ENCODE results near the gene C1orf167.

Gene C1orf167

DNA sequence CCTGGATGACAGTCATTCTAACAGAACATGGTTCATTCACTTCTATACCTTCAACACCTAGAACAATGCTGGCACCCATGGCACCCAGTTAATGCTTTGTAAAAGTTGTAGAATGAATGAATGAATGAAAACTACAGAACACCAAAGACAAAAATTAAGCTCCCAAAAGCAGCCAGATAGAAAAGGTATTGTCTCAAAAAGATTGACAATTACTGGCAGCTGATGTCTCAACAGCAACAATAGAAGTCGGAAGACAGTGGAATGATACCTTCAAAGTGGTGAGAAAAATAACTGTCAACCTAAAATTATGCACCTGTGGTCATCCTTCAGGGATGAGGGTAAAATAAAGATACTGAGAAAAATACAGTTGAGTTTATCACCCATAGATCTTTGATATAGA lies 4.9 kb upstream of the C1orf167 start:
- Histone ChIP-seq H3K4me3 (no peak overlapping the region), H3K27ac (no peak overlapping the region)

- Histone ChIP-seq H3K4me3 (no peak overlapping the region), H3K27ac (no peak overlapping the region)
Measured at GRCh38 chr1:11759791-11760190, 2.2 kb upstream of the C1orf167 start.

DNA sequence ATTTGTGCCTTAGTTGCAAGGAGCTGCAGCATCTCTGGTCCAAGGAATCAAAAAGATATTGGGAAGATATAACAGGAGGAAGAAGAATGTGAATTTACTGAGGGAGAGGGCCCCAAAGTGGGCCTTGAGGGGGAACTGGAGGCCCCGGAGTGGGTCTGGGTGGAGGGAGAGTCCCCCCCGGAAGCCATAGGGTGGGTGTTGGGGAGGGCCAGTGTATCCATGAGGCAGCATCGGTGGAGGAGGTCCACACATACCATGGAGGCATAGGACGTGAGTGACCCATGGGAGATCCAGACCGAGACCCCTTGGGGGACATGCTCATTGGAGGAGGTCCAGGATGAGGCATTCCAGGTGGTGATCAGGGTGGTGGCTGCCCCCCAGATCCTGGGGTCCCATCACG lies 708 bp upstream of the C1orf167 start:
- Histone ChIP-seq H3K27ac (no peak overlapping the region), H3K4me3 (no peak overlapping the region)

GRCh38 chr1:11764115-11764514 lies 2.1 kb downstream of the C1orf167 start:
- H3K4me3 ChIP-seq: no peak overlapping the region
- no peak overlapping the region for H3K27ac ChIP-seq

GRCh38 chr1:11764519-11764918 lies 2.5 kb downstream of the C1orf167 start:
- H3K27ac ChIP-seq: no peak overlapping the region

GRCh38 chr1:11765661-11766428 lies 3.9 kb downstream of the C1orf167 start:
- H3K27ac ChIP-seq: no peak overlapping the region
- H3K4me3 ChIP-seq: no peak overlapping the region

More at GRCh38 chr1:11764519-11764918, 2.5 kb downstream of the C1orf167 start:
- H3K4me3 ChIP-seq: no peak overlapping the region

DNA sequence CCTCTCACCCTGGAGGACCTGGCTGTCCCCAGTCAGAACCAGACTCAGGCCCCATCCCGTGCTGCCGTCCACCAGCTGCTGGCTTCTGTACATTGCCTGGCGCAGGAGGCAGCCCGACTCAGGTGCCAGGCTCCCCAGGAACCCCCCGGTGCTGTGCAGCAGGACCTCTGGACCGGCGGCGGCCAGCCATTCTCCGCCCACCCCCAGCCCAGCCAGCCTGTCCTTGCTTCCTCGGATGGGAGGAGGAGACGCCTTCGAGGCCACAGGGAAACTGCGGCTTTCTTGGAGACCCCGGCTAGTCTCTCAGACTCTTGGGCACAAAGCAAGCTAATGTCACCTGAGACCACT lies 4.4 kb downstream of the C1orf167 start:
- Histone ChIP-seq H3K4me3 (no peak overlapping the region), H3K27ac (no peak overlapping the region)

DNA sequence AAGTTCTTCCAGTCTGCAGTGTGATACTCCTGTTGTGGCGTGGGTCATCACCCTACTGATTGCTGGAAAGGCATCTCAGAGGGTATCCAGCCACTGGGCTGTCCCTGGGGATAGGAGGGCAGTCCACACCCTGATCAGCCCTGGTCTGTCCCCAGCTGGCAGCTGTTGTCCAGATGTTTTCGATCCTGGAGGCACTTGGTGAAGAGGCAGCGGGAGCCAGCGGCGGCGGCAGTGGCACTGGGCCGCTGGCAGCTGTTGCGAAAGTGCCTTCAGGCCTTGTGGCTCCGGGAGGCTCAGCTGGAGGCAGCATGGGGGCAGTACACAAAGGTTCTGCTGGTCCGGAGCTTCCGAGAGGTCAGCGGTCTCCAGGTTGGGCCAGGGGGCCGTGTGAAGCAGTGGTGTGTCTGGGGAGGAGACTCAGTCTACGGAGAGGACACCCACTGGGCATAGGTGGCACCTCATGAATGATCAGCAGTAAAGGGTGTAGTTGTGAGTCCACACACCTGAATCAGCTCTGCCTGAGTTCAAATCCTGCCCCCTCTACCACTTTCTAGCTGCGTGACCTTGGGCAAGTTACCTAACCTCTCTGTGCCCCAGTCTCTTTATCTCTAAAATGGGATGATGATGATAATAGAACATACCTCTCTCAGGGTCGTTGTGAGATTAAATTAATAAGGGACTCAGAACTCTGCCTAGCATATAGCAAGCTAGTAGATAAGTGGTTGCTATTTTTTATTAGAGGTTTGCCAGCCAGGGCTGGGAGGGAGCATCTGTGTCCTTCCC lies 6.1 kb downstream of the C1orf167 start:
- no peak overlapping the region for H3K4me3 ChIP-seq
- H3K27ac ChIP-seq: no peak overlapping the region

GRCh38 chr1:11768821-11769220 lies 6.8 kb downstream of the C1orf167 start:
- Histone ChIP-seq H3K4me3 (no peak overlapping the region), H3K27ac (no peak overlapping the region)

DNA sequence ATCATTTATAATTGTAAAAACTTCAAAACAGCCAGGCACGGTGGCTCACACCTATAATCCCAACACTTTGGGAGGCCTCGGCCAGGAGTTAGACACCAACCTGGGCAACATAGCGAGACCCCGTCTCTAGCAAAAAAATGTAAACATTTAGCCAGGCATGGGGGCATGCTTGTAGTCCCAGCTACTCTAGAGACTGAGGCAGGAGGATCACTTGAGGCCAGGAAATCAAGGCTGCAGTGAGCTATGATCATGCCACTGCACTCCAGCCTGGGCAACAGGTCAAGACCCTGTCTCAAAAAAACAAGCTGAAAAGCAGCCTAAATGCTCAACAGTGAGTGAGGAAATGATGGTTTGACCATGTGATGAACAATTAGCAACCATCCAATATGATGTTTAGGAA lies 7.3 kb downstream of the C1orf167 start:
- no peak overlapping the region for H3K4me3 ChIP-seq
- no peak overlapping the region for H3K27ac ChIP-seq

GRCh38 chr1:11770011-11770410 lies 8.0 kb downstream of the C1orf167 start:
- no peak overlapping the region for H3K4me3 ChIP-seq
- H3K27ac ChIP-seq: no peak overlapping the region

GRCh38 chr1:11771481-11772043 lies 9.6 kb downstream of the C1orf167 start:
- no peak overlapping the region for H3K27ac ChIP-seq
- no peak overlapping the region for H3K4me3 ChIP-seq

DNA sequence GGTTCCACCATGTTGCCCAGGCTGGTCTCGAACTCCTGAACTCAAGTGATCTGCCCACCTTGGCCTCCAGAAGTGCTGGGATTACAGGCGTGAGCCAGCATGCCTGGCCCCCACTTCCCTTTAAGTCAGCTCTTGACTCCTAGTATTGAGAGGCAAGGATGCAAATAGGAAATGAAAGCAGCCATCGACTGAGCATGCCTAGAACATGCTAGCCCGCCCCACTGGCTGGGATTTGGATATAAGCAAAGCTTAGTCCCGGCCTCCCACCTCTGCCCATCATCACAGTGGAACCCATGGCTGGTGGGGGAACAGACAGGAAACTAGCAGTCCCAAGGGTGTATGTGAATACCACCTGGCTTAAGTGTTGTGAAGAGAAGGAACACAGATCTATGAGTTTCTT lies 10.5 kb downstream of the C1orf167 start:
- no peak overlapping the region for H3K27ac ChIP-seq
- no peak overlapping the region for H3K4me3 ChIP-seq

DNA sequence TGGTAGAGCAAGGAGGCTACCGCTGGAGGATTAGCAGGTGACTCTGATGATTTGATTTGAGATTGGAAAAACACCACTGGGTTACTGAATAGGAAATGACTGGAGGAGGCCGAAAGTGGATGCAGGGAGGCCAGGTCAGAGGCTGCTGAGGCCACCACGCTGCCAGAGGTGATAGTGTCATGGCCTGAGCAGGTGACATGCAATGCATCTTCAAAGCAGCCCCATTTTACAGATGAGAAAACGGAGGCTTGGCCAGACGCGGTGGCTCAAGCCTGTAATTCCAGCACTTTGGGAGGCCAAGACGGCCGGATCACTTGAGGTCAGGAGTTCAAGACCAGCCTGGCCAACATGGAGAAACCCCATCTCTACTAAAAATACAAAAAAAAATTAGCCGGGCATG lies 12.8 kb downstream of the C1orf167 start:
- Histone ChIP-seq H3K4me3 (no peak overlapping the region), H3K27ac (no peak overlapping the region)

DNA sequence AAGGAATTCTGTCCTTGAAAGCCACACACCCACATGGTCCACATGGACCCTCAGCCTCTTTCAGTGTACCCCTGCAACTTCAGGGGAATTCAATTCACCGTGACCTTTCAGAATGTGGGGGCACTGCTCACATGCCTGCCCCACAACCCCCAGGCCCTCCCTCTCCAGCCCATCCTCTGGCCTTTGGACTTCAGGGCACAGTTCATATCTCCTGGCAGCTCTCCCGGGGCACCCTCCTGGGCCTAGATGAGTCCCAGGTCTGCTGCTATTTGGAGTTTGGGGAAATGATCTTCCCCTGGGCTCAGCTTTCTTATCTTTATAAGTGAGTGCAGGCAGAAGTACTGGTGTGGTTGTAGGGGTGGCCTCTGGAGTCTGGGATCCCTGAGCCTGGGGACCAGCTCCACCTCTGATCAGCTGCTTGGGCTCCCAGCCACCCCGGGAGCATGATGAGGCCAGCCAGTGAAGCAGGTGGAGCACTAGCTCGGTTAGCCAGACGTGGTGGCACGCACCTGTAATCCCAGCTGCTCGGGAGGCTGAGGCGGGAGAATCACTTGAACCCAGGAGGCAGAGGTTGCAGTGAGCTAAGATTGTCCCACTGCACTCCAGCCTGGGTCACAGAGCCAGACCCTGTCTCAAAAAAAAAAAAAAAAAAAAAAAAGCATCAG lies 15.8 kb downstream of the C1orf167 start:
- no peak overlapping the region for H3K27ac ChIP-seq
- no peak overlapping the region for H3K4me3 ChIP-seq

DNA sequence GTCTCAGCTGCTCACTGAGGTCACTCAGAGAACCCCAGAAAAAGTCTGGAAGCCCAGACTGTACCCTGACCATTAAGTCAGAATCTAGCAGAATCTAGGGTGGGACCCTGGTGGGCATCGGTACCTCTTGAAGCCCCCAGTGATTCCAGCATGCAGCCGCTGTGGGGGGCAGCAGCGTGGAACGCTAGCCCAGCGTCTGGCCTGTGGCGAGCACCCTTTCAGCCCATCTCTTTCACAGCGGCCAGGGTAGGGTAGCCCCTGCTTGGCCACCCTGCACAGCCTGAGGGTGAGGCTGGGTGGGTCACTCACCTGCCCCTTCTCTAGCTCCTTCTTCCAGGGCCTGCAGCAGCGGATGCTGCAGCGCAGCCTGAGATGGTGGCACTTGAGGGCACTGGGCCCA lies 16.3 kb downstream of the C1orf167 start:
- no peak overlapping the region for H3K4me3 ChIP-seq
- no peak overlapping the region for H3K27ac ChIP-seq

- H3K4me3 ChIP-seq: no peak overlapping the region
- H3K27ac ChIP-seq: no peak overlapping the region
Measured at GRCh38 chr1:11778844-11779623, 17.0 kb downstream of the C1orf167 start.

DNA sequence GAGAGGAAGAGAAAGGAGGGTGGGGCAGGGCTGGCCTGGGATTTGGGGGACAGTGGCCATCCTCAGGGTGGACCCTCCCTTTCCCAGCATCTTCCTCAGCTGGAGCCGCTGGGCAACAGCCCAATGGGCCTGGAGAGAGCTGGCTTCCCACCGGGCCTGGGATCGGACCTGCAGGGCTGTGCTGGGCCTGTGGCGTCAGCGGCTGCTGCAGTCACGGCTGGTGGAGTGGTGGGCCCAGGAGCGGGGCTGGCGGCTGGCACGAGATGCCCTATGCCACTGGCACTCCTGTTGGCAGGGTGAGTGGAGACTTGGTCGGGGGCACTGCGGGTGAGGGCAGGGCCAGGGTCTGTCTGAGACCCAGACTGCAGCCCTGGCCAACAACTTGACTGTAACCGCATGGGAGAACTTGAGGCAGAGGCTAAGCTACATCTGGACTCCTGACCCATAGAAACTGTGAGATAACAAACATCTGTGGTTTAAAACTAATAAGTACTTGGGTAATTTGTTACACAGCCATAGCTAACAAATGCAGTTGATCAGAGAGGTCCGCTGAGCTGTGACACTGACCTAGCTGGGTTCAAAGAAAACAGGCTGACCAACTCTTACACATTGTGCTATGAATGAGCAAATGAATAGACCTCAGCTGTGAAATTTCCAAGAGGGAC lies 17.9 kb downstream of the C1orf167 start:
- Histone ChIP-seq H3K27ac (no peak overlapping the region), H3K4me3 (no peak overlapping the region)

DNA sequence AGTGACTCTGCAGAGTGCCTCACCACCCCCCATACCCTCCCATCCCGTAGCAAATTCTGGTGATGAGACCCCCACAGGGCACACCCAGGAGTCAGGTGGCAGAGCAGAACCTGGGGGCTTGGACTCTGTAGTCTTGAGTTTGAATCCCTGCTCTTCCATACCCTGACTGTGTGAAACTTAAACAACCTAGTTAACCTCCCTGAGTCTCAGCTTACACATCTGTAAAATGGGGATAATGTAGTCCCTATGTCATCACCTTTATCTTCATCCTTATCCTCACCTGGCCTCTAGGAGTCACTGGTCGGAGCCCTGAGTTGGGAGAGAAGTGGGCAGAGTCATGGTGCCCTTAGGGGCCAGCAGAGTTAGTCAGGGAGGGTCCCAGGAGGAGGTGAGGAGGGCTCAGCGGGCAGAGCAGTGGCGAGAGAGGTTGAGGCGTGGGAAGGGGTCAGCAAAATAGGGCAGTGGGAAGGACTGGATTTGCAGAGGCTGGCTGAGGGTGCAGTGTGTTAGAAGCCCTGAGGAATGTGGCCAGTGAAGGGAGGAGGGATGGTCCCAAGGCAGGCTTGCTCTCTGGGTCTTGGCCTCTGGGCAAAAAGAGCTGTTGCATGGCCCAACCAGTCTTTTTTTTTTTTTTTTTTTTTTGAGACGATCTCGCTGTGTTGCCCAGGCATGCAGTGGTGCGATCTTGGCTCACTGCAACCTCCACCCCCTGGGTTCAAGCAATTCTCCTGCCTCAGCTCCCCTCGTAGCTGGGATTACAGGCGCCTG lies 18.6 kb downstream of the C1orf167 start:
- Histone ChIP-seq H3K4me3 (no peak overlapping the region), H3K27ac (no peak overlapping the region)

Data from skin epidermis (tissue), 12 donors.